HG03439 (cell line): Measurements from ENCODE around the gene TFF2.

Experiments used
- ATAC-seq: cut with Tn5 transposase; IDR thresholded peaks from one replicate; pipeline ENCODE4 v1.9.1; 2021; ENCODE audit warnings: mild to moderate bottlenecking, moderate library complexity; ENCODE audit not compliant: unreplicated experiment

Gene TFF2

DNA sequence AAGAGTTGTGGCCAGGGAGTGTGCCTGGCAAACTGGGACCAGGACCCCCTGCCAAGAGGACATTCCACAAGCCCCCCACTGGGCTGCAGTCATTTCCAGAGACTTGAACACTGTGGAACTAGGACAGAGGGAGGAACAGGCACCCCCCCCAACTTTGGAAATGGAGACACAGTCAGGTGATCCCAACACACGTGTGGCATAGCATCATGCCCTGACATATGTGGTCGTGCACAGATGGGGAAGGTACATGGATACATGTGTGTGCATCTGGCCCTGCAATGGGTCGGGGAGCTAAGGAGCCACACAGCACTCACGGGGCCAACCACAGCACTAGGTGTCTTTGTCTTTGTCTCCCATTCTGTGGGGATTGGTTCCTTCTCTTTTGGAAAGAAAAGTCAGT lies 28.9 kb downstream of the TFF2 start:
- no peak for ATAC-seq

GRCh38 chr21:42321231-42321630 lies 29.6 kb downstream of the TFF2 start:
- ATAC-seq = no peak

- ATAC-seq = no peak
These were observed 30.0 kb downstream of the TFF2 start for GRCh38 chr21:42320791-42321190.

DNA sequence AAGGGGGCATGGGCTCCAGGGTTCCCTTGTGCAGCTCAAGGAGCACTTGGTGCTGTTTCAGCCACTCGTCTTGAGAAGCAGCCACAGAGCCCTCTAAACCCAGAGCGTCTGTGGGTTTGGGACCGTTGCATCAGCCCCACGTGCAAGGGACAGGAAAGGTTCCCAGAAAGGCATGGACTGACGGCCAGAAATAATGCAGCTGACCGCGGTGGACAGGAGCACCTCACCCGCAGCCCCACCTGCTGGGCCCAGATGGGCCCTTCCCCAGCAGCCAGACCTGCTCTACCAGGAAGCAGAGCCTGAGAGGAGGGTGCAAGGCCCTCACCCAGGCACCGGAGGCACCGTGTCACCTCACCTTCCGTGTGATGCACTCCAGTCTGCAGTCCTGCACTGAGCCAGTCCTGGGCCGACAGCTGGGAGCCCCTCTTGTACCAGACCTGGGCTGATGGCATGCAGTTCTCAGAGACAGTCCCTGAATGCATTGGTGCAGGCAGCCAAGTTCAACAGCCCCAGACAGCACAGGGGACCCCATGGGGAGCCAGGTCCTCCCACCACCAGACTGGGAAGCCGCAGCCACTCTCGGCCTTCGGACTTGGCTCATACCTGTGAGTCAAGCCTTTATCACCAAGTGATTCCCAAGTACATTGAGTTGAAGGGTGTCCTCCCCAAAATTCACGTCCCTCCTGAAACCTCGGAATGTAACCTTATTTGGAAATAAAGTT lies 30.8 kb downstream of the TFF2 start:
- no peak for ATAC-seq

GRCh38 chr21:42319376-42319775 lies 31.4 kb downstream of the TFF2 start:
- no peak for ATAC-seq

DNA sequence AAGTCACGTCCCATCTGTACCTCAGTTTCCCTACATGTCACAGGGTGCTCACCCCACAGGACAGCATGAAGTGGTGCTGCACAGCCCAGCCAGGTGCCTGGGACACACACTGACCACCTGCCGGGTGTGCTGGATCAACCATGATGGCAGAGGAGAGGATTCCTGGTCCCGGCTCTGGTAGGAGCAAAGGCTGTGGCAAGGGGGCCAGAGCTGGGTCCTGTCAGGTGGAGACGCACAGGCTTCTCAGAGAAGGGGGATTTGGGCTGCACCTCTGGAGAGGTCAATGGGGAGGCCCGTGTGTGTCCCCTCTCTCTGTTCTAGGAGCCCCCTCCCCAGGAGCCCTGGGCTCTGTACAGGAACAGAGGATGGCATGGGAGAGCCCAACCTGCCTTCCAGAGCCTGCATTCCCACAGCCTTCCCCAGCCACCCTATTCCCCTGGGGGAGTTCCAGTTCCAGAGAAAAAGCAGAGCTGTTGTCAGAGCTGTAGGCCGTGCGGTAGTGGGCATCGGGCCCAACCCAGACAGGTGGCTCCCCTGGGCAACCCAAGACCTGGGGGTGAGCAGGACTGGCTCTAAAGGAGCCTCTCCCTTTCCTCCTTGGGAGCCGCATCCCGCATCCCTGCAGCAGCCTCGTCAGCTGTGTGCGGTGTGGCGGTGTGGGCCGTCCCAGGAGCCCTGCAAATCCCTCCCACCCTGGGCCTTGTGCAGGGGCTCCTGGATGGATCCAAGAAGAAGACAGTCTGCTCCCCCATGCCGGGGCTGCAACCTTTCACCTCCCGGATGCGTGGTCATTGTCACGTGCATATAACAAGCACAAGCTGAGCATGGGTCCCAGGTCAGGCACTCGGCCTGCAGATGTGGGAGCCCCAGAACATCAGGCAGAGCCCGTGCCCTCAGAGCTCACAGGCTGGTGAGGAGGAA lies 32.7 kb downstream of the TFF2 start:
- no peak for ATAC-seq

DNA sequence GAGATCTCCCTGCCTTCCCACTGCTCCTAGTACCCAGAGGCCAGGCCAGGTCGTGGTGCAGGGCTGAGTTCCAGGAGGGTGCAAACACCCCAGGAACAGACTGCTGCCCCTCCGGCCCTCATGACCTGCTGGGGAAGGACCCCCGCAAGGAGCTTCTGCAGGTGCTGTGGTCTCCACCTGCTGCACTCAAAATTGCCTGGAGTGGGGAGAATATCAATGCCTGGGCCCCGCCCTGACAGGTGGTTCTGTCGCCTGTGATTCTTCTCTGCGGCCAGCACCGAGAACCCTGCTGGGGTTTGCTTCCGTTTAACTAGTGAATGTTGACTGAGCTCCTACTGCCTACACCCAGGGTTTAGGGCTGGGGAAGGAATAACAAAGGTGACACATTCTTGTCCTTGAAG lies 33.5 kb downstream of the TFF2 start:
- no peak for ATAC-seq

GRCh38 chr21:42316891-42317290 lies 33.9 kb downstream of the TFF2 start:
- no peak for ATAC-seq

- no peak for ATAC-seq
These were observed 35.4 kb downstream of the TFF2 start, which contains the start of gene TFF3 for GRCh38 chr21:42315296-42315891. TSS of gene TFF3 (minus strand) at chr21:42315409. CDS start at chr21:42315374, 35 bp downstream.

- ATAC-seq = no peak
These were observed 36.0 kb downstream of the TFF2 start for GRCh38 chr21:42314616-42315295.

- no peak for ATAC-seq
These were observed 37.3 kb downstream of the TFF2 start for GRCh38 chr21:42313501-42313969.

GRCh38 chr21:42312626-42313104 lies 38.1 kb downstream of the TFF2 start:
- ATAC-seq = no peak

- ATAC-seq = no peak
These were observed 38.8 kb downstream of the TFF2 start for GRCh38 chr21:42311816-42312625.

DNA sequence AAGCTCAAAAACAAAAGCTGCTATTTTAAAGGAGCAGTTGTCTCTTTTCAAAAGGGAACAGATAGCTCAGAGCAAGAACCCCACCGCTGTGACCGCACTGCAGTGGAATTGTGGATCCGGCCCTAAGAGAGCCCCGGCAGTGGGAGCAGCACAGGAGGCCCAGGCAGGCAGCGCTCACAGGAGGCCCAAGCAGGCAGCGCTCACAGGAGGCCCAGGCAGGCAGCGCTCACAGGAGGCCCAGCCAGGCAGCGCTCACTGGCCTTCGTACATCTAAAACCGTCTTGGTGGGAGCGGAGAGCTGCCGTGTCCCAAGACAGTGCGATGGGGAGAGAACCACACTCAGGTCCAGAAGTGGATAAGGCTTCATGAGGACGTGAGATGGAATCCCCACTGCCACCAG lies 39.6 kb downstream of the TFF2 start:
- no peak for ATAC-seq

GRCh38 chr21:42310411-42311001 lies 40.3 kb downstream of the TFF2 start:
- no peak for ATAC-seq

GRCh38 chr21:42309753-42310213 lies 41.0 kb downstream of the TFF2 start:
- ATAC-seq = no peak

- ATAC-seq = no peak
These were observed 41.7 kb downstream of the TFF2 start for GRCh38 chr21:42308914-42309752.

- no peak for ATAC-seq
These were observed 42.5 kb downstream of the TFF2 start for GRCh38 chr21:42308161-42308913.
